OCI-LY1 (cell line): ENCODE measurements around the gene TBC1D9B.

Source experiments
- H2AFZ ChIP-seq: fragments of 200-600 bp; sonication (generic), shearing (Covaris generic); 2 replicates; pipeline ENCODE4 v1.6.0; 2014; ENCODE audit warnings: antibody characterized with exemption, mild to moderate bottlenecking, low read length
- H3F3A ChIP-seq: fragments of 200-600 bp; sonication (generic), shearing (Covaris generic); 2 replicates; pipeline ENCODE4 v1.6.0; 2014; ENCODE audit warnings: mild to moderate bottlenecking, antibody characterized with exemption, low read length, moderate library complexity; ENCODE audit not compliant: insufficient read depth
- H3K27ac ChIP-seq: fragments of 200-600 bp; sonication (generic); 2 replicates; pipeline ENCODE4 v1.5.1; 2014; ENCODE audit warnings: low read length, mixed run types, mild to moderate bottlenecking, low read depth; ENCODE audit not compliant: poor library complexity, severe bottlenecking
- H3K27me3 ChIP-seq: fragments of 200-600 bp; sonication (generic); 2 replicates; pipeline ENCODE4 v1.6.0; 2014; ENCODE audit warnings: antibody characterized with exemption, mild to moderate bottlenecking, low read length, moderate library complexity; ENCODE audit not compliant: insufficient read depth
- H3K36me3 ChIP-seq: fragments of 200-600 bp; sonication (generic); 2 replicates; pipeline ENCODE4 v1.6.1; 2014; ENCODE audit warnings: mild to moderate bottlenecking, antibody characterized with exemption, low read length, moderate library complexity, mixed read lengths; ENCODE audit not compliant: insufficient read depth
- H3K4me1 ChIP-seq: fragments of 200-600 bp; sonication (generic); 2 replicates; pipeline ENCODE4 v1.5.1; 2014; ENCODE audit warnings: mild to moderate bottlenecking, low read length, moderate library complexity; ENCODE audit not compliant: insufficient read depth, severe bottlenecking
- H3K4me2 ChIP-seq: fragments of 200-600 bp; sonication (generic), shearing (Covaris generic); 2 replicates; pipeline ENCODE4 v1.6.1; 2014; ENCODE audit warnings: low read length
- H3K4me3 ChIP-seq: fragments of 200-600 bp; sonication (generic); 2 replicates; pipeline ENCODE4 v1.5.1; 2014; ENCODE audit warnings: low read length, low read depth, mild to moderate bottlenecking, mixed read lengths; ENCODE audit not compliant: poor library complexity, severe bottlenecking
- H3K79me2 ChIP-seq: fragments of 200-600 bp; shearing (Covaris generic); 2 replicates; pipeline ENCODE4 v1.6.1; 2016; ENCODE audit warnings: mixed run types, low read length, mixed read lengths; ENCODE audit not compliant: insufficient read depth
- H3K9ac ChIP-seq: fragments of 200-600 bp; sonication (generic), shearing (Covaris generic); 2 replicates; pipeline ENCODE4 v1.6.1; 2014; ENCODE audit warnings: mild to moderate bottlenecking, low read length, mixed read lengths
- H3K9me2 ChIP-seq: fragments of 200-600 bp; sonication (generic), shearing (Covaris generic); 2 replicates; pipeline ENCODE4 v1.6.1; 2014; ENCODE audit warnings: low read depth, mild to moderate bottlenecking, low read length, mixed read lengths
- H3K9me3 ChIP-seq: fragments of 200-600 bp; shearing (Covaris generic); 2 replicates; pipeline ENCODE4 v1.6.1; 2014; ENCODE audit warnings: low read length, mixed read lengths
- H4K20me1 ChIP-seq: fragments of 200-600 bp; sonication (generic), shearing (Covaris generic); 2 replicates; pipeline ENCODE4 v1.6.0; 2016; ENCODE audit warnings: mild to moderate bottlenecking, low read length; ENCODE audit not compliant: insufficient read depth
- EZH2 ChIP-seq: fragments of 200-600 bp; sonication (generic), shearing (Covaris generic); IDR thresholded peaks from 2 replicates; pipeline ENCODE4 v1.8.0; 2017; ENCODE audit warnings: borderline replicate concordance, mixed run types, mild to moderate bottlenecking, antibody characterized with exemption, low read length, moderate library complexity, mixed read lengths
- TF ChIP-seq, protein P1 (sequence below): fragments of 200-600 bp; sonication (generic), shearing (Covaris generic); IDR thresholded peaks from 2 replicates; pipeline ENCODE4 v1.5.1; 2017; ENCODE audit warnings: mild to moderate bottlenecking, antibody characterized with exemption, low read length, moderate library complexity, mixed read lengths

Gene TBC1D9B

DNA sequence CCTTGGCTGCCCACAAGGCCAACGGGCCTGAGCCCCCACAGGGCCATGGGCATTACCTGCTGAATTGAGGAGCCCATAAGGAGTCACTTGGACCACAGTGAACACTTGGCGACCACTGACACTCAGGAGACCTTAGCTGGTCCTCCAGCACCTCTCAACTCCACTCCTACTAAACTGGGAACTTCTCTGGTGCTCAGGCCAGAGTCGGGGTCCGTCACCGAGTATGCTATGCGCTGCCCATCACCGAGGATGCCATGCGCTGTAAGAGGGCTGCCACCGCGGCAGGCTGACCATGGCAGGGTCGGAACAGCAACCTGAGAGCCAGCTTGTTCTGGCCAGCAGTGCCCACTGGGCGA lies 87.6 kb downstream of the TBC1D9B start:
- H3F3A ChIP-seq: no peaks in the 10 kb centered on the region
- peaks cover 30% of the 10 kb centered on the region for H3K36me3 ChIP-seq
- peaks cover 45% of the 10 kb centered on the region for H3K4me1 ChIP-seq
- H3K27ac ChIP-seq: peak overlapping the region; percentile 72
- H2AFZ ChIP-seq: no peak overlapping the region
- peak overlapping the region; percentile 77 for H3K4me2 ChIP-seq
- H4K20me1 ChIP-seq: no peaks in the 10 kb centered on the region
- peak overlapping the region; percentile 88 for H3K4me3 ChIP-seq
- H3K79me2 ChIP-seq: peaks cover 10% of the 10 kb centered on the region; the same call in 1 of the 2 replicates
- H3K9me3 ChIP-seq: no peaks in the 10 kb centered on the region
- TF ChIP-seq, protein P1, sequence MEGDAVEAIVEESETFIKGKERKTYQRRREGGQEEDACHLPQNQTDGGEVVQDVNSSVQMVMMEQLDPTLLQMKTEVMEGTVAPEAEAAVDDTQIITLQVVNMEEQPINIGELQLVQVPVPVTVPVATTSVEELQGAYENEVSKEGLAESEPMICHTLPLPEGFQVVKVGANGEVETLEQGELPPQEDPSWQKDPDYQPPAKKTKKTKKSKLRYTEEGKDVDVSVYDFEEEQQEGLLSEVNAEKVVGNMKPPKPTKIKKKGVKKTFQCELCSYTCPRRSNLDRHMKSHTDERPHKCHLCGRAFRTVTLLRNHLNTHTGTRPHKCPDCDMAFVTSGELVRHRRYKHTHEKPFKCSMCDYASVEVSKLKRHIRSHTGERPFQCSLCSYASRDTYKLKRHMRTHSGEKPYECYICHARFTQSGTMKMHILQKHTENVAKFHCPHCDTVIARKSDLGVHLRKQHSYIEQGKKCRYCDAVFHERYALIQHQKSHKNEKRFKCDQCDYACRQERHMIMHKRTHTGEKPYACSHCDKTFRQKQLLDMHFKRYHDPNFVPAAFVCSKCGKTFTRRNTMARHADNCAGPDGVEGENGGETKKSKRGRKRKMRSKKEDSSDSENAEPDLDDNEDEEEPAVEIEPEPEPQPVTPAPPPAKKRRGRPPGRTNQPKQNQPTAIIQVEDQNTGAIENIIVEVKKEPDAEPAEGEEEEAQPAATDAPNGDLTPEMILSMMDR: no peak
- TF ChIP-seq EZH2: no peak
- H3K9me2 ChIP-seq: no peaks in the 10 kb centered on the region
- no peaks in the 10 kb centered on the region for H3K27me3 ChIP-seq
- H3K9ac ChIP-seq: peak overlapping the region; percentile 82

DNA sequence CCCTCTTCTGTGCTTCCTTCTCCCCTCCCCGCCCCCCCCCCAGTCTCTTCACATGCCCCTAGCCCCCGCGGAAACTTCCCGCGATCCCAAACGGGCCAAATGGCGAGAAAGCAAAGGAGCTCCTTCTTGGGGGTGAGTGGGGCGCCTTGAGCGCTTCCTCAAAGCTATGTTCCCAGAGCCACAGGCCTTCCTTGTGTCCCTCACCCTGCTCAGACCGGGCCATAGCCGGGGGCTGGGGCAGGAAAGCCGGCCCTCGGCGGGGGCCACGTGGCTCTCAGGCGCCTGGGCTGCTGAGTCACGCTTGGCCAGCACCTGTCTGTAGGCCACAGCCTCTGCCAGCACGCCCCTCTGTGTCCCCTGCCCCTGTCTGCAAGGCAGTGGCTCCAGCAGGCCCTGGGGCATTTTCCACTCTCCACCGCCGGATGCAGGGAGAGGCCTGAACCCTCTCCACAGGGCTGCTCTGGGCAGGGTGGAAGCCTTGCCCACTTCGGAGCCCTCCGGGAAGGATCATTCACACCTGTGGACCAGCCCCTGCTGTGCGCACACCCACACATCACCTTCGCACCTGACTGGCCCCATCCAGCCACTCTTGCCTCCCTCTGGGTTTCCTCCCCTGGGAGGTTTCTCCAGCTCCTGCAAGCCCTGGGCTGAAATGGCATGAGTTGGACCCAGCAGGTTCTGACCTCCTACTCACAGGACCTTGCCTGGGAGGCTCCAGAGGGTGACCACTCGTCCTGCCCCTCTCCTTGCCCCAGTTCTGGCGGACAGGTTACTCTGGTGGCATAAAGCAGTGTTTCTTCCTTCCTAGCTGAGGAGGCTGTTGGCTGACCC lies 88.2 kb downstream of the TBC1D9B start:
- Histone ChIP-seq H3F3A (no peaks in the 10 kb centered on the region), H3K27me3 (no peaks in the 10 kb centered on the region), H3K79me2 (peaks cover 10% of the 10 kb centered on the region; the same call in 1 of the 2 replicates), H3K9ac (peak overlapping the region; percentile 82), H4K20me1 (no peaks in the 10 kb centered on the region), H3K4me3 (peak overlapping the region; percentile 88), H2AFZ (no peak overlapping the region), H3K9me3 (no peaks in the 10 kb centered on the region), H3K27ac (peak overlapping the region; percentile 72), H3K36me3 (peaks cover 24% of the 10 kb centered on the region), H3K9me2 (no peaks in the 10 kb centered on the region), H3K4me1 (peaks cover 45% of the 10 kb centered on the region), H3K4me2 (peak overlapping the region; percentile 77)
- TF ChIP-seq, protein P1: no peak
- TF ChIP-seq EZH2: no peak

DNA sequence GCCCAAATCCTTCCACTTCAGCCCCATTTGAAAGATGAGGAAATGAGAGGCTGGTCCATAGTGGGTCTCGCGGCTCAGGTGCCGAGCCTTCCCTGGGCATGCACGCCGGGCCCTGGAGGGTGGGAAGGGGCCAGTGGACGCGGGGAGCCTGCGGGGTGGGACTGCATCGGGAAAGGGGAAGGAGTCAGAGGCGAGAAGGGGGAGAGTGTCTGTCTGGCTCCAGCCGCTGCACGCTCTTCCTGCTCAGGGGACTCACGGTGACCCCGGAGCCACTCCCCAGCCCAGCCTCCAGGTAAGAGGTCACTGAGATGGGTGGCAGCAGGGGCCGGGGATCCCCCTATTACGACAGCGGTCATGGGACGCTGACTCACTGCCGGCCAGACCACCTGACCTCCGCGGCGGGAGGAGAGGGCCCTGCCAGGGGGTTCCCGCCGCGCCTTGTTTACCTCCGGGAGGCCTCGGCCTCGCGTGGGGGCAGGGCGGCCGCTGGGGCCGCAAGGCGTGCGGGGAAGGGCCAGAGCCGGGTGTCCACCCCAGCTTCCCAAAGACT lies 88.9 kb downstream of the TBC1D9B start:
- Histone ChIP-seq H3K4me1 (peaks cover 45% of the 10 kb centered on the region), H3K36me3 (peaks cover 17% of the 10 kb centered on the region), H3F3A (no peaks in the 10 kb centered on the region), H3K4me2 (peak overlapping the region; percentile 77), H4K20me1 (no peaks in the 10 kb centered on the region), H2AFZ (no peak overlapping the region; the same call in 1 of the 2 replicates), H3K27ac (peak overlapping the region; percentile 72), H3K9ac (peak overlapping the region; percentile 82), H3K9me3 (no peaks in the 10 kb centered on the region), H3K4me3 (peak overlapping the region; percentile 88), H3K9me2 (no peaks in the 10 kb centered on the region), H3K79me2 (peaks cover 10% of the 10 kb centered on the region; the same call in 1 of the 2 replicates), H3K27me3 (no peaks in the 10 kb centered on the region)
- TF ChIP-seq, protein P1: no peak
- TF ChIP-seq EZH2: no peak
